Stimulated activated CD4-positive, alpha-beta T cell treated with anti-CD3 and anti-CD28 coated beads, TNF-alpha, amount 100 ng/mL, for 48 hours (primary cell): ENCODE data around the gene MYL4.
"Not testable (repeated sequence)": the region's sequence is repeated elsewhere in the genome, so short reads cannot be mapped to it uniquely, and the experiment has no call there.

Experiments
- DNase-seq, 3 donors: peaks; one replicate each; pipeline ENCODE4 v3.0.0-alpha.2; 2020; ENCODE audit warnings: low read depth in 3 of 3

MYL4 gene

DNA sequence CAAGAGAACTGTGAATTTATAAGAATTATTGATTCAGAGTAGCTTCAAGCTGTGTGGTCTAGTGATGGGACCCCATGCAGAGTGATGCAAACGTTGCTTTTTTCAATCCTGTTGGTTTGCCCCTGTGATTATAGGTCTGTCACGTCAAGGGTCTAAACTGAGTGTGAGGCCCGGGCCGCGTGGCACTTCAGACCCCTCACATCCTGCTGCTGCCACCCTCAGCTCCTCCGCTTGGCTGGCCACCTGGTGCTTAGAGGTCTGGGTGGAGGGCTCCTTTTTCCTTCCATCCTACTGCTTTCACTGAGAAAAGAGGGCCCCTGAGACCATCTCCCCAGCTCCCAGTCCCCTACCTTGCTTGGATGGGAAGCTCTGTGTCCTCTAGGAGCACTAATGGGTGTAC, 12.0 kb downstream of the MYL4 start:
- no peak for DNase-seq

- DNase-seq, result no peak
Measured at GRCh38 chr17:47222047-47222446, 12.9 kb downstream of the MYL4 start.

DNA sequence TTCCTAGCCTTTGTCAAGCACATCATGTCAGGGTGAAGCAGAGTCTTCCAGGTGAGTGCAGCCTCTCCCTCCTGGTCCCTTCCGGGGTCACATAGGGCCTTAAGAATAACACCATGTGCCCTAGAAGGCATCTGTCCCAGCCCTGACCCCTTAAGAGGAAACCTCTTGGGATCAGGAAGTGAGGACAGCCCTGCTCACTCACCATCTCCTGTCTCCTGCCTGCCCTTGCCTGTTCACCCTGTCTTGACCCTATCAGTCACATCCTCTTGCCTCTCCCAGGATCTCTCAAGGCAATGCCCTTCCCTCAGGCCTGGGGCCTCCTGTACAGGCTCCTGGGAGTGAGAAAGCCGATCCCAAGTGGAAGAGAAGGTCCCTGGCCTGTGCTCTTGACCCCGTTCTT, 13.9 kb downstream of the MYL4 start:
- no peak for DNase-seq

GRCh38 chr17:47223460-47223859, 14.3 kb downstream of the MYL4 start:
- DNase-seq, result no peak

DNA sequence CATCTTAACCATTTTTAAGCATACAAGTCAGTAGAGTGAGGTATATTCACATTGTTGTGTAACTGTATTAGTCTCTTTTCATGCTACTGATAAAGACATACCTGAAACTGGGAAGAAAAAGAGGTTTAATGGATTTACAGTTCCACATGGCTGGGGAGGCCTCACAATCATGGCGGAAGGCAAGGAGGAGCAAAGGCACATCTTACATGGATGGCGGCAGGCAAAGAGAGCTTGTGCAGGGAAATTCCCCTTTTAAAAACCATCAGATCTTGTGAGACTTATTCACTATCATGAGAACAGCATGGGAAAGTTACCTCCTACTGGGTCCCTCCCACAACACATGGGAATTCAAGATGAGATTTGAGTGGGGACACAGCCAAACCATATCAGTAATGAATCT, 14.9 kb downstream of the MYL4 start:
- DNase-seq, result not testable (repeated sequence)

GRCh38 chr17:47224966-47225365, 15.8 kb downstream of the MYL4 start:
- no peak for DNase-seq

DNA sequence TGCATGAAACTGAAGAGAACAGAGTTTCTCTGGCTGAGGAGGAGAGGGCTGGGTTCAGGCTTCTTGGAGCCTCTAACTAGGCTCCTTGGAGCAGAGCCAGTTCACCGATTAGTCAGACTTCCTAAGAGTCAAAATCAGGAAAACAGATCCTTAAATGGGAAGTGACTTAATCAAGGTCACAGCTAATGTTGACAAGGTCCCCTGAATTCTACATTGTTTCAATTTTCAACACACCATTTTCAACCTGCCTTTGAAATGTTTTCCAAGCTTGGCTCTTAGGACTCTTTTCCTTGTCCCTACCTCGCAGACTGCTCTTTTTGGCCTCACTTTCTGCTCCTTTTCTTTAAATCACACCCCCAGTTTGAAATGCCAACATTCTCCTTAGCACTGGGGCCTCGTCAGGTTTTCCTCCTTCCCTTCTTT, 16.3 kb downstream of the MYL4 start:
- DNase-seq, result no peak

DNA sequence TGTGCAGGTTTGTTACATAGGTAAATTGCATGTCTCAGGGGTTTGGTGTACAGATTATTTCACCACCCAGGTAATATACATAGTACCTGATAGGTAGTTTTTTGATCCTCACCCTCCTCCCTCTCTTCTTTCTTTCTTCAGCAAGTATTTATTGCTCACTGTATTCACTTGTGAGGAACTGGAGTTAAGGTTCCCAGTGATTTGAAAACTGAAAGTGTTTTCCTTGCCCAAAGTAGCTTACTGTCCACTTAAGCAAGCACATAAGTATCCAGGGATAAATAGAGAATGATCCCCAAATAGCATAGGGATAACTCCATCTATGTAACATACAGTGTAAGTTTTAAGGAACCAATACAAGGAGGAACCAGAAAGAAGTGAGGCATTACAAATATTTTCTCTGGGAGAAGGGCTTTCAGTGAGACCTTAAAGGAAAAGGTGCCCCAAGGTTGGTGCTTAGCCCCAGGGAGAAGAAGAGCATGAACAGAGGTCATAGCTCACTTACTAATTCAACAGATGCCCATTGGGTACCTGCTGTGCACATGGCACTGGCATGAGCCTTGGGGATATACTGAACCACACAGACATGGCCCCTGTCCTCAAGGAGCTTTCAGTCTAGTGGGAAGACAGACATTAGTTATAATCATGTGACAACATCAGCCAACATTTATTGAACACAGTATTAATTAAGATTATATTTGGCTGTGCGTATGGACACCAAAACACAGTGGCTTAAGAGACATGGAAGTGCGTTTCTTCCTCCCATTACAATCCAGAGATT, 17.0 kb downstream of the MYL4 start:
- no peak for DNase-seq

DNA sequence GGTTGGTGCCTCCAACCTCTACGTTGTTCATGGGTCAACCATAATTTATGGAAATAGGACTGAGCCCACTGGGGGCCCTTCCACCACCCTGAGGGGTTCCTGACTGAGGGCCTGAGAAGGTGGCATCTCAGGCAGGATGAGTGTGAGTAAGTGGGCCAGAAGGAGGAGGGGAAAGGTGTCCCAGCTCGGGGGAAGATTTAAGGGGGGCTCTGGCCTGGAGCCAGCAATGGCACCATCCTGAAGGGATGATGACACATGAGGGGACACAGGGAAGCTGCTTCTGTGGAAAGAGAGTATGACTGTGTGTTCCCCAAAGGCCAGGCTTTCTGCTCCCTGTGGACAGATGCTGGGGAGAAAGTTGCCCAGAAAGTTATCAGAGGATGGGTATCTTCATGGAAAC, 18.7 kb downstream of the MYL4 start:
- DNase-seq, result no peak

DNA sequence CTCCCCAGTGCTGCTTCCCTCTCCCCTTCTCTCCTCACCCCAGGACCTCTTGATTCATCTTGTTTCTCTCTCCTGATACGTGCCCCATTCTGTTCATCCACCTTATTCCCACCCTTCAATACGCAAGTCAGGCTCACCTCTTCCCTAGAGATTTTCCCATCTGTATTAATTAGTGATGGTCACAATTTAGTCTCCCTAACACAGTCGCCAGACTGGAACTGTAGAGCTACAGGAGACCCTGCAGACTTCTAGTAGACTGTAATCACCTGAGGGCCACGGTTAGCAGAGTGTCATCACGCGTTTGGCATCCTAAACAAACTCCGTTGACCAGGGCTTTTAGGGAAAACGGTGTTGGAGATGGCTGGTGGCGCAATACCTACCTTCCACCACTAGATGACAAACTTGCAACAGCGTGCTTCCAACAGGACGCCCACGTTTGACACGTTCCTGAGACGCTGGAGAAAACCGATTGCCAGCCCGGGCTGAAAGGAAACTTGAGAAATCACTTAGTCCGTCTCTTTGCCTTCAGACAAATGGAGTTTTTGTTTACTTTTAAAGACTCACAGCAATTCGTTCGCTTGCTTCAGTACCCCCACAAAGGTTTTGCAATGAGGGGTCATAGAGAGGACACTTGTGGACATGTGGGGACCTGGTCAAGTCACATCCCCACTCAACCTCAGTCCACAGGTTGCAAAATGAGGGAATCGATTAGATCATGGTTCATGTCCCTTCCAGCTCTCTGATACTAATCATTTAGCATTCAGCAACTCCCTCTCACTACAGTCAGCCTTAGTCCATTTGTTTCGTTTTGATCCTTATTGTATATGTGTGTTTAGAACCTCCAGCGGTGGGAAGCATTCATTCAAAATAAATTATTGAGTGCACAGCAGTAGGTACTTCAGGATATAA, 20.6 kb downstream of the MYL4 start:
- peak; percentile 56 to 73 (median 67) for DNase-seq

GRCh38 chr17:47230864-47231263, 21.7 kb downstream of the MYL4 start:
- DNase-seq, result no peak

DNA sequence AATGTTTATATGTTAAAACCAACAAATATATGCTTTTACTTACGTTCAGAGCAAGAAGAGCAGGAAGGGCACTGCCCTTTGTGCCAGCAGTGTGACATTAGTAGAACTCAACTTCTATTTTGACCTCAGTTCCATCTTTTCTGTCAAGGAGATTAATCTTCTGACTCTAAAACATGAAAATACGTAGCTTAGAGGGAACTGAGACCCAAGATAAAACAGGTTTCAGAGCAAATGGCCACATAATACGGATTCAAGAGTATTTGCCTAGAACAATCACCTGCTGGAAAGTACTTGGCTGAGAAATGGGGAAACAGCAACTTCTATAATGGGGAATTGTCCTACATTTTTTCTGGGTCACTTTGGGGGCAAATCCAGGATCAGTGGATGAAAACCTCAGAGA, 22.2 kb downstream of the MYL4 start:
- no peak for DNase-seq

- no peak for DNase-seq
Measured at GRCh38 chr17:47231866-47232265, 22.7 kb downstream of the MYL4 start.

- no peak for DNase-seq
Measured at GRCh38 chr17:47232465-47232864, 23.3 kb downstream of the MYL4 start.

GRCh38 chr17:47235506-47235905, 26.4 kb downstream of the MYL4 start:
- no peak for DNase-seq

GRCh38 chr17:47235923-47236322, 26.8 kb downstream of the MYL4 start:
- no peak for DNase-seq

- no peak for DNase-seq
Measured at GRCh38 chr17:47237841-47238240, 28.7 kb downstream of the MYL4 start.

GRCh38 chr17:47238321-47239010, 29.3 kb downstream of the MYL4 start:
- DNase-seq, result no peak

DNA sequence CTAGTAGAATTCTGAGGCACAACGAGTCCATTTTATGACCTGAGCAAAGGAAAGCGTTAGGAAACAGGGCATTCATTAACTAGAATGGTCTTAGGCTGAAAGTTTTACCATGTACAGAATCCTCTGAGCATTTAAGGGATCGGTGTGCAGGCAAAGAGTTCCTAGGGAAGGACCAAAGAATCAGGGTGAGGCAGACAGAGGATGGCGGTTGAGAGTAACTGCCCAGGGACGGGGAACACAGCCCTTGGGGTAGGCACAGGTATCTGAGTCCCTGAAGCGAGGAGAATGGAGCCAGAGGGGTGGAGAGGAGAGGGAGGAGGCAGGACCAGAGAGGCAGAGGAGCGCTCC, 30.4 kb downstream of the MYL4 start:
- DNase-seq, result no peak

DNA sequence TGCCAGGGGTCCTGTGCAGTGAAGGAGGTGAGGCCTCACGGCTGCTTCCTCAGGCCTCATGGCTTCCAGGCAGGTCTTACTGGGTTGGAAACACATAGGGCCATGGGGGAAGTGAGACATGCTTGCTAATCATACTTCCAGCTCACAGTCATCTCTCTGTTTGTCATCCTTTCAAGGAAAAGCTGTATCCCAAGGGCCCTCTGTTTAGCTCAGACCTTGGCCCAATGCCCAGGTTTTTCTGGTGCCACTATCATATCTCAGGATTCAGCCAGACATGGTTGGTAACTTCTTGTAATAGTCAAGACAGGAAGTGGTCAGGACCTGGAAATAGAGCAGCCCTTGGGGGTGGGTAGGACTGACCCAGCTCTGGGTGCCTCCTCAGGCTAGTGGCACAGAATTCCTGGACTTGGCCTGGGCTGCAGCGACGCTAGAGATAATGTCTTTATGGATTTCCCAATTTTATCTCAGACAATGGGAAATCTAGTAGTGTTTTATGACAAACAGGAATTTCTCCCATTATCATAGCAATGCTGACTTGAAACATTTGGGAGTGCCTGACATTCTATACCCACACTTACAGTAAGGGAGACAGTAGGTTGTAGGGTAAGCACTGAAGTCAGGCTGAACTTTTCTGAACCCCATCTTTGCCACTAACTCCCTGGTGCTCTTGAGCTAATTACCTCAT, 31.0 kb downstream of the MYL4 start:
- DNase-seq, result no peak

- DNase-seq, result no peak
Measured at GRCh38 chr17:47240806-47241205, 31.7 kb downstream of the MYL4 start.

- DNase-seq, result no peak
Measured at GRCh38 chr17:47242648-47243047, 33.5 kb downstream of the MYL4 start.
